WTC11 (cell line): ENCODE measurements around the gene IGLL1. TPM values are rescaled to one million over a fixed set of nuclear protein-coding genes. Genes with fewer than 3 reads are reported as not detected.

Source experiments
- ATAC-seq: fragments of 200-7000 bp; cut with Tn5 transposase; 2 replicates; pipeline ENCODE4 v1.10.0; 2021; ENCODE audit warnings: mild to moderate bottlenecking, moderate library complexity
- CTCF ChIA-PET: fragments of 300-600 bp; sonication (Branson Sonifier 250); formaldehyde crosslinking; loops from one replicate; lab custom pipeline; 2021; ENCODE audit warnings: antibody characterized with exemption; lab: Charles Lee
- POLR2A ChIA-PET: fragments of 350-600 bp; sonication (Branson Sonifier 250); formaldehyde crosslinking; loops from one replicate; lab custom pipeline; 2021; ENCODE audit warnings: antibody characterized with exemption; lab: Charles Lee
- DNase-seq: peaks from one replicate; pipeline ENCODE4 v3.0.0; 2021; ENCODE audit warnings: low spot score
- H3K27ac Mint-ChIP-seq: 2 replicates; pipeline ENCODE4 v1.8.0; 2021; ENCODE audit warnings: mixed read lengths
- H3K27me3 Mint-ChIP-seq: 2 replicates; pipeline ENCODE4 v1.8.0; 2021; ENCODE audit warnings: low read depth, mild to moderate bottlenecking, moderate library complexity, mixed read lengths
- H3K36me3 Mint-ChIP-seq: 2 replicates; pipeline ENCODE4 v1.8.0; 2021; ENCODE audit warnings: mixed read lengths
- H3K4me1 Mint-ChIP-seq: 2 replicates; pipeline ENCODE4 v1.8.0; 2022; ENCODE audit warnings: mixed read lengths
- H3K4me3 Mint-ChIP-seq: 2 replicates; pipeline ENCODE4 v1.8.0; 2021; ENCODE audit warnings: mild to moderate bottlenecking, moderate library complexity, mixed read lengths
- H3K9me3 Mint-ChIP-seq: 2 replicates; pipeline ENCODE4 v1.8.0; 2021; ENCODE audit warnings: mixed read lengths
- CREB1 ChIP-seq: sonication (generic); formaldehyde crosslinking; IDR thresholded peaks from 2 replicates; pipeline ENCODE4 v1.8.0; 2023; ENCODE audit warnings: mild to moderate bottlenecking, missing genetic modification reagents
- EMX1 ChIP-seq: fragments of 250-450 bp; sonication (Bioruptor Pico); IDR thresholded peaks from 2 replicates; pipeline ENCODE4 v1.8.0; 2021; ENCODE audit warnings: mild to moderate bottlenecking
- ETV6 ChIP-seq: sonication (generic); formaldehyde crosslinking; IDR thresholded peaks from 2 replicates; pipeline ENCODE4 v1.8.1; 2022; ENCODE audit warnings: mild to moderate bottlenecking, missing genetic modification reagents
- FOXJ3 ChIP-seq: sonication (generic); formaldehyde crosslinking; IDR thresholded peaks from 2 replicates; pipeline ENCODE4 v1.9.0; 2021; ENCODE audit warnings: missing genetic modification reagents, mild to moderate bottlenecking, borderline replicate concordance
- GRHL2 ChIP-seq: fragments of 250-450 bp; sonication (Bioruptor Pico); IDR thresholded peaks from 2 replicates; pipeline ENCODE4 v1.8.0; 2022; ENCODE audit warnings: mild to moderate bottlenecking, moderate library complexity; ENCODE audit not compliant: insufficient replicate concordance, severe bottlenecking
- GTF2I ChIP-seq: fragments of 250-450 bp; sonication (Bioruptor Pico); conservative IDR thresholded peaks from 2 replicates; pipeline ENCODE4 v1.4.0; 2021; ENCODE audit warnings: mild to moderate bottlenecking
- JUN ChIP-seq: sonication (generic); formaldehyde crosslinking; IDR thresholded peaks from 2 replicates; pipeline ENCODE4 v1.8.0; 2023; ENCODE audit warnings: mild to moderate bottlenecking, missing genetic modification reagents
- OVOL2 ChIP-seq: fragments of 250-450 bp; sonication (Bioruptor Pico); IDR thresholded peaks from 2 replicates; pipeline ENCODE4 v1.9.0; 2021; ENCODE audit warnings: mild to moderate bottlenecking, borderline replicate concordance
- SMAD3 ChIP-seq: sonication (generic); formaldehyde crosslinking; IDR thresholded peaks from 2 replicates; pipeline ENCODE4 v1.8.0; 2022; ENCODE audit warnings: missing genetic modification reagents, mild to moderate bottlenecking, borderline replicate concordance
- TP53 ChIP-seq: sonication (generic); formaldehyde crosslinking; IDR thresholded peaks from 2 replicates; pipeline ENCODE4 v1.8.1; 2023; ENCODE audit warnings: mild to moderate bottlenecking, missing genetic modification reagents
- ZNF121 ChIP-seq: sonication (generic); formaldehyde crosslinking; IDR thresholded peaks from 2 replicates; pipeline ENCODE4 v1.8.0; 2023; ENCODE audit warnings: missing genetic modification reagents
- ZNF138 ChIP-seq: sonication (generic); formaldehyde crosslinking; conservative IDR thresholded peaks from 2 replicates; pipeline ENCODE4 v1.8.1; 2022; ENCODE audit warnings: mild to moderate bottlenecking, moderate library complexity, missing genetic modification reagents
- ZNF219 ChIP-seq: sonication (generic); formaldehyde crosslinking; IDR thresholded peaks from 2 replicates; pipeline ENCODE4 v1.8.0; 2023; ENCODE audit warnings: missing genetic modification reagents, mild to moderate bottlenecking, borderline replicate concordance
- ZNF396 ChIP-seq: fragments of 250-450 bp; sonication (Bioruptor Pico); IDR thresholded peaks from 2 replicates; pipeline ENCODE4 v1.8.0; 2021; ENCODE audit warnings: mild to moderate bottlenecking, moderate library complexity, borderline replicate concordance
- total RNA-seq: library from RNA; stranded (reverse); gene quantifications from 3 replicates; pipeline ENCODE4 v1.2.3, GENCODE V29; 2021
- TF ChIP-seq, protein P1 (sequence below): sonication (generic); formaldehyde crosslinking; IDR thresholded peaks from 2 replicates; pipeline ENCODE4 v1.8.0; 2022; ENCODE audit warnings: mild to moderate bottlenecking, missing genetic modification reagents
- TF ChIP-seq, protein P2 (sequence below): fragments of 250-450 bp; sonication (Bioruptor Pico); IDR thresholded peaks from 2 replicates; pipeline ENCODE4 v1.9.0; 2021; ENCODE audit warnings: moderate library complexity, mild to moderate bottlenecking, inconsistent platforms, borderline replicate concordance
- TF ChIP-seq, protein P3 (sequence below): sonication (generic); formaldehyde crosslinking; IDR thresholded peaks from 2 replicates; pipeline ENCODE4 v1.8.1; 2023; ENCODE audit warnings: mild to moderate bottlenecking, missing genetic modification reagents, borderline replicate concordance
- TF ChIP-seq, protein P4 (sequence below): sonication (generic); formaldehyde crosslinking; IDR thresholded peaks from 2 replicates; pipeline ENCODE4 v1.8.0; 2023; ENCODE audit warnings: mild to moderate bottlenecking, missing genetic modification reagents
- TF ChIP-seq, protein P5 (sequence below): sonication (generic); formaldehyde crosslinking; IDR thresholded peaks from 2 replicates; pipeline ENCODE4 v1.8.0; 2022; ENCODE audit warnings: mild to moderate bottlenecking, missing genetic modification reagents
- TF ChIP-seq, protein P6 (sequence below): sonication (generic); formaldehyde crosslinking; IDR thresholded peaks from 2 replicates; pipeline ENCODE4 v1.8.1; 2022; ENCODE audit warnings: low read depth, mild to moderate bottlenecking, moderate library complexity, missing genetic modification reagents, borderline replicate concordance

The IGLL1 gene
- total RNA-seq, 1 experiment from 2014 or later: not detected

DNA sequence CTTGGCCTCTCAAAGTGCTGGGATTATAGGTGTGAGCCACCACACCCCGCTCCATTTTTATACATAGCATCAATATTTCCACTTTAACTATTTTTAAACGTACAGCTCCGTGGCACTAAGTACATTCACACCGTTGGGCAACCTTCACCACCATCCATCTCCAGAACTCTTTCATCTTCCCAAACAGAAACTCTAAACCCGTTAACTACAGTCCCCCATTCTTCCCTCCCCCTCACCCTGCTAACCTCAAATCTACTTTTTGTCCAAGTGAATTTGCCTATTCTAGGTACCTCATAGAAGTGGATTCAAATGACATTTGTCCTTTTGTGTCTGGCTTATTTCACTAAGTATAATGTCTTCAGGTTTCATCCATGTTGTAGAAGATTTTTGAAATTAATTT is 3.4 kb downstream of the IGLL1 start (continued):
- TF ChIP-seq SMAD3 (CRISPR knock-in tag) (no peak), ZNF396 (CRISPR knock-in tag) (no peak), ZNF138 (CRISPR knock-in tag) (no peak), ETV6 (CRISPR knock-in tag) (no peak)
- TF ChIP-seq, protein P1, sequence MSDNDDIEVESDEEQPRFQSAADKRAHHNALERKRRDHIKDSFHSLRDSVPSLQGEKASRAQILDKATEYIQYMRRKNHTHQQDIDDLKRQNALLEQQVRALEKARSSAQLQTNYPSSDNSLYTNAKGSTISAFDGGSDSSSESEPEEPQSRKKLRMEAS (CRISPR knock-in tag): no peak
- TF ChIP-seq, all 79 proteins: peak for 0

DNA sequence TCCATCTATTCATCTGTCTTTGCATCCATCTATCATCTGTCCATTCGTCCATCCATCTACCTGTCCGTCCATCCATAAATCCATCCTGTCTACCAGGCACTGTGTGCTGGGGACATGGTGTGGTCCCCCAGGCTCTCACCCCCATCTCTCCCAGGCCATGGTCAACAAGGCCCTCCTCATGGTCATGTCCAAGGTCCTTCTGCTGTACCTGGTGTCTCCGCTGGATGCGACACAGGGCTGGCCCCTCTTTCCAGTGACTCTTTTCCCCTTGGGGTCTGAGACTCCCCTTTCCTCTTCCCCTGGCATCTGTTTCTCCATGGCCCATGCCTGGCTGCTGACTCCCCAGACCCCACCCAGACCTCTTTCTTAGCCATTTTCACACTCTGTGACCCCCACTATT is 4.5 kb downstream of the IGLL1 start:
- Mint-ChIP-seq H3K27me3 (peaks cover 10% of the 10 kb centered on the region), H3K27ac (no peak overlapping the region), H3K4me3 (no peak overlapping the region), H3K4me1 (no peaks in the 10 kb centered on the region), H3K36me3 (no peaks in the 10 kb centered on the region), H3K9me3 (peaks cover 8% of the 10 kb centered on the region; the same call in 1 of the 2 replicates)
- ChIA-PET POLR2A (no interaction called here), CTCF (interaction anchor here (0.7 to 2.2 kb wide), 2 partner anchors 16 to 617 kb away, joined by 3 to 6 read pairs; no protein-coding TSS in a partner anchor)
- DNase-seq (no peak), ATAC-seq (no peak)
- TF ChIP-seq, protein P2, sequence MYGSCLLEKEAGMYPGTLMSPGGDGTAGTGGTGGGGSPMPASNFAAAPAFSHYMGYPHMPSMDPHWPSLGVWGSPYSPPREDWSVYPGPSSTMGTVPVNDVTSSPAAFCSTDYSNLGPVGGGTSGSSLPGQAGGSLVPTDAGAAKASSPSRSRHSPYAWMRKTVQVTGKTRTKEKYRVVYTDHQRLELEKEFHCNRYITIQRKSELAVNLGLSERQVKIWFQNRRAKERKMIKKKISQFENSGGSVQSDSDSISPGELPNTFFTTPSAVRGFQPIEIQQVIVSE: no peak
- TF ChIP-seq JUN: no peak
- TF ChIP-seq, protein P3, sequence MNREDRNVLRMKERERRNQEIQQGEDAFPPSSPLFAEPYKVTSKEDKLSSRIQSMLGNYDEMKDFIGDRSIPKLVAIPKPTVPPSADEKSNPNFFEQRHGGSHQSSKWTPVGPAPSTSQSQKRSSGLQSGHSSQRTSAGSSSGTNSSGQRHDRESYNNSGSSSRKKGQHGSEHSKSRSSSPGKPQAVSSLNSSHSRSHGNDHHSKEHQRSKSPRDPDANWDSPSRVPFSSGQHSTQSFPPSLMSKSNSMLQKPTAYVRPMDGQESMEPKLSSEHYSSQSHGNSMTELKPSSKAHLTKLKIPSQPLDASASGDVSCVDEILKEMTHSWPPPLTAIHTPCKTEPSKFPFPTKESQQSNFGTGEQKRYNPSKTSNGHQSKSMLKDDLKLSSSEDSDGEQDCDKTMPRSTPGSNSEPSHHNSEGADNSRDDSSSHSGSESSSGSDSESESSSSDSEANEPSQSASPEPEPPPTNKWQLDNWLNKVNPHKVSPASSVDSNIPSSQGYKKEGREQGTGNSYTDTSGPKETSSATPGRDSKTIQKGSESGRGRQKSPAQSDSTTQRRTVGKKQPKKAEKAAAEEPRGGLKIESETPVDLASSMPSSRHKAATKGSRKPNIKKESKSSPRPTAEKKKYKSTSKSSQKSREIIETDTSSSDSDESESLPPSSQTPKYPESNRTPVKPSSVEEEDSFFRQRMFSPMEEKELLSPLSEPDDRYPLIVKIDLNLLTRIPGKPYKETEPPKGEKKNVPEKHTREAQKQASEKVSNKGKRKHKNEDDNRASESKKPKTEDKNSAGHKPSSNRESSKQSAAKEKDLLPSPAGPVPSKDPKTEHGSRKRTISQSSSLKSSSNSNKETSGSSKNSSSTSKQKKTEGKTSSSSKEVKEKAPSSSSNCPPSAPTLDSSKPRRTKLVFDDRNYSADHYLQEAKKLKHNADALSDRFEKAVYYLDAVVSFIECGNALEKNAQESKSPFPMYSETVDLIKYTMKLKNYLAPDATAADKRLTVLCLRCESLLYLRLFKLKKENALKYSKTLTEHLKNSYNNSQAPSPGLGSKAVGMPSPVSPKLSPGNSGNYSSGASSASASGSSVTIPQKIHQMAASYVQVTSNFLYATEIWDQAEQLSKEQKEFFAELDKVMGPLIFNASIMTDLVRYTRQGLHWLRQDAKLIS: no peak
- no peak for TF ChIP-seq GTF2I
- no peak for TF ChIP-seq ZNF121 (CRISPR knock-in tag)
- no peak for TF ChIP-seq FOXJ3 (CRISPR knock-in tag)
- TF ChIP-seq, protein P4, sequence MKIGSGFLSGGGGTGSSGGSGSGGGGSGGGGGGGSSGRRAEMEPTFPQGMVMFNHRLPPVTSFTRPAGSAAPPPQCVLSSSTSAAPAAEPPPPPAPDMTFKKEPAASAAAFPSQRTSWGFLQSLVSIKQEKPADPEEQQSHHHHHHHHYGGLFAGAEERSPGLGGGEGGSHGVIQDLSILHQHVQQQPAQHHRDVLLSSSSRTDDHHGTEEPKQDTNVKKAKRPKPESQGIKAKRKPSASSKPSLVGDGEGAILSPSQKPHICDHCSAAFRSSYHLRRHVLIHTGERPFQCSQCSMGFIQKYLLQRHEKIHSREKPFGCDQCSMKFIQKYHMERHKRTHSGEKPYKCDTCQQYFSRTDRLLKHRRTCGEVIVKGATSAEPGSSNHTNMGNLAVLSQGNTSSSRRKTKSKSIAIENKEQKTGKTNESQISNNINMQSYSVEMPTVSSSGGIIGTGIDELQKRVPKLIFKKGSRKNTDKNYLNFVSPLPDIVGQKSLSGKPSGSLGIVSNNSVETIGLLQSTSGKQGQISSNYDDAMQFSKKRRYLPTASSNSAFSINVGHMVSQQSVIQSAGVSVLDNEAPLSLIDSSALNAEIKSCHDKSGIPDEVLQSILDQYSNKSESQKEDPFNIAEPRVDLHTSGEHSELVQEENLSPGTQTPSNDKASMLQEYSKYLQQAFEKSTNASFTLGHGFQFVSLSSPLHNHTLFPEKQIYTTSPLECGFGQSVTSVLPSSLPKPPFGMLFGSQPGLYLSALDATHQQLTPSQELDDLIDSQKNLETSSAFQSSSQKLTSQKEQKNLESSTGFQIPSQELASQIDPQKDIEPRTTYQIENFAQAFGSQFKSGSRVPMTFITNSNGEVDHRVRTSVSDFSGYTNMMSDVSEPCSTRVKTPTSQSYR (CRISPR knock-in tag): no peak

DNA sequence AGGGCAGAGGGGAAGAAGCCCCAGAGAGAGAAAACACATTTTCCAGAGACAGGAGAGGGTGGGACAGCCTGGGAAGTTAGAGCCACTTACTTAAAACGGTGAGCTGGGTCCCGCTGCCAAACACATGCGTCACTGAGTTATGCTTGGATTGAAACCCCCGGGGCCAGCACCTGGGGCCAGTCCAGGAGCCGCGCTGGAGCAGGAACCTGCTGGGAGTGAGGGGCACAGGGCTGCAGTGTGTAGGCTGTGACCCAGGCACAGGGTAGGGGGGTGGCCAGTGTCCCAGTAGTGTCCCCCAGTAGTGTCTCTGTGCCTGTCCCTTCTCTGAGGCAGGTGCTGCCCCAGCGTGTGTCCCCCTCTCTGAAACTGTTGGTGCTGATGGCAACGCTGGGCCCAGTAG is 5.2 kb downstream of the IGLL1 start:
- Mint-ChIP-seq H3K4me3 (no peak overlapping the region), H3K9me3 (peaks cover 8% of the 10 kb centered on the region; the same call in 1 of the 2 replicates), H3K4me1 (no peaks in the 10 kb centered on the region), H3K27me3 (peaks cover 12% of the 10 kb centered on the region), H3K27ac (no peak overlapping the region), H3K36me3 (no peaks in the 10 kb centered on the region)
- DNase-seq (no peak), ATAC-seq (no peak)
- ChIA-PET CTCF (interaction anchor here (0.6 to 2.2 kb wide), 3 partner anchors 16 to 275 kb away, joined by 3 to 6 read pairs (median 3); no protein-coding TSS in a partner anchor), POLR2A (no interaction called here)
- TF ChIP-seq, protein P5, sequence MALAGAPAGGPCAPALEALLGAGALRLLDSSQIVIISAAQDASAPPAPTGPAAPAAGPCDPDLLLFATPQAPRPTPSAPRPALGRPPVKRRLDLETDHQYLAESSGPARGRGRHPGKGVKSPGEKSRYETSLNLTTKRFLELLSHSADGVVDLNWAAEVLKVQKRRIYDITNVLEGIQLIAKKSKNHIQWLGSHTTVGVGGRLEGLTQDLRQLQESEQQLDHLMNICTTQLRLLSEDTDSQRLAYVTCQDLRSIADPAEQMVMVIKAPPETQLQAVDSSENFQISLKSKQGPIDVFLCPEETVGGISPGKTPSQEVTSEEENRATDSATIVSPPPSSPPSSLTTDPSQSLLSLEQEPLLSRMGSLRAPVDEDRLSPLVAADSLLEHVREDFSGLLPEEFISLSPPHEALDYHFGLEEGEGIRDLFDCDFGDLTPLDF (CRISPR knock-in tag): no peak
- TF ChIP-seq, protein P6, sequence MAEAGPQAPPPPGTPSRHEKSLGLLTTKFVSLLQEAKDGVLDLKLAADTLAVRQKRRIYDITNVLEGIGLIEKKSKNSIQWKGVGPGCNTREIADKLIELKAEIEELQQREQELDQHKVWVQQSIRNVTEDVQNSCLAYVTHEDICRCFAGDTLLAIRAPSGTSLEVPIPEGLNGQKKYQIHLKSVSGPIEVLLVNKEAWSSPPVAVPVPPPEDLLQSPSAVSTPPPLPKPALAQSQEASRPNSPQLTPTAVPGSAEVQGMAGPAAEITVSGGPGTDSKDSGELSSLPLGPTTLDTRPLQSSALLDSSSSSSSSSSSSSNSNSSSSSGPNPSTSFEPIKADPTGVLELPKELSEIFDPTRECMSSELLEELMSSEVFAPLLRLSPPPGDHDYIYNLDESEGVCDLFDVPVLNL (CRISPR knock-in tag): no peak
- TF ChIP-seq ZNF138 (CRISPR knock-in tag): no peak
- TF ChIP-seq ETV6 (CRISPR knock-in tag): no peak
- TF ChIP-seq, protein P1 (CRISPR knock-in tag): no peak
- TF ChIP-seq, protein P2: no peak
- TF ChIP-seq OVOL2 (CRISPR knock-in tag): no peak
- TF ChIP-seq EMX1 (CRISPR knock-in tag): no peak
- TF ChIP-seq GRHL2 (CRISPR knock-in tag): no peak
- no peak for TF ChIP-seq TP53 (CRISPR knock-in tag)
- TF ChIP-seq CREB1 (CRISPR knock-in tag): no peak
- no peak for TF ChIP-seq ZNF219
